Calu3 (cell line): ENCODE measurements around the gene PIGB. TPM values are rescaled to one million over a fixed set of nuclear protein-coding genes. Genes with fewer than 3 reads are reported as not detected.

Experiments used
- BruUV-seq: library from RNA; stranded (reverse); fragments of 400-500 nt; replicated peaks from 2 replicates; lab custom pipeline; 2021; lab: Mats Ljungman, UMichigan
- CTCF ChIA-PET: fragments of 300-600 bp; sonication (Branson Sonifier 250); formaldehyde crosslinking; loops from one replicate; lab custom pipeline; 2022; ENCODE audit warnings: antibody characterized with exemption; lab: Charles Lee
- DNase-seq: peaks from one replicate; pipeline ENCODE4 v3.0.0; 2022
- H3K27ac Mint-ChIP-seq: one replicate; pipeline ENCODE4 v1.8.0; 2022; ENCODE audit warnings: mixed read lengths; ENCODE audit not compliant: unreplicated experiment
- H3K27me3 Mint-ChIP-seq: one replicate; pipeline ENCODE4 v1.8.0; 2022; ENCODE audit warnings: mixed read lengths; ENCODE audit not compliant: unreplicated experiment
- H3K36me3 Mint-ChIP-seq: one replicate; pipeline ENCODE4 v1.8.0; 2022; ENCODE audit warnings: mild to moderate bottlenecking, moderate library complexity, mixed read lengths; ENCODE audit not compliant: insufficient read depth, unreplicated experiment
- H3K4me1 Mint-ChIP-seq: one replicate; pipeline ENCODE4 v1.8.0; 2022; ENCODE audit warnings: mild to moderate bottlenecking, low read depth, mixed read lengths; ENCODE audit not compliant: unreplicated experiment
- H3K4me3 Mint-ChIP-seq: one replicate; pipeline ENCODE4 v1.8.0; 2022; ENCODE audit warnings: mild to moderate bottlenecking, low read depth, moderate library complexity, mixed read lengths; ENCODE audit not compliant: unreplicated experiment
- H3K9me3 Mint-ChIP-seq: one replicate; pipeline ENCODE4 v1.8.0; 2022; ENCODE audit warnings: low read depth, mixed read lengths; ENCODE audit not compliant: unreplicated experiment
- intact Hi-C: fragments of 100-400 bp; cut with micrococcal nuclease; formaldehyde crosslinking; loops from one replicate; pipeline ENCODE4 v1.10.0; 2022; ENCODE audit not compliant: unreplicated experiment
- microRNA-seq: library from miRNA; unstranded; fragments of <30 nt; microRNA quantifications from one replicate; pipeline ENCODE4 v1.2.0, GENCODE V29; 2022
- total RNA-seq: library from RNA; stranded (reverse); gene quantifications from 2 replicates; pipeline ENCODE4 v1.2.3, GENCODE V29; 2022
- TF ChIP-seq, protein P1 (sequence below): fragments of 200-600 bp; IDR thresholded peaks from one replicate; pipeline ENCODE4 v1.8.0; 2022; ENCODE audit warnings: antibody characterized with exemption; ENCODE audit not compliant: unreplicated experiment

PIGB gene
- total RNA-seq, 1 experiment from 2014 or later = 23.5 TPM

GRCh38 chr15:55402707-55403106 is 83.7 kb downstream of the PIGB start:
- Mint-ChIP-seq H3K27me3 (no peaks in the 10 kb centered on the region), H3K9me3 (no peaks in the 10 kb centered on the region), H3K36me3 (peaks cover 27% of the 10 kb centered on the region), H3K4me1 (peaks cover 32% of the 10 kb centered on the region), H3K27ac (peak overlapping the region; percentile 100), H3K4me3 (peak overlapping the region; percentile 47)
- intact Hi-C loops = no loop called here
- DNase-seq = no peak
- TF ChIP-seq, protein P1, sequence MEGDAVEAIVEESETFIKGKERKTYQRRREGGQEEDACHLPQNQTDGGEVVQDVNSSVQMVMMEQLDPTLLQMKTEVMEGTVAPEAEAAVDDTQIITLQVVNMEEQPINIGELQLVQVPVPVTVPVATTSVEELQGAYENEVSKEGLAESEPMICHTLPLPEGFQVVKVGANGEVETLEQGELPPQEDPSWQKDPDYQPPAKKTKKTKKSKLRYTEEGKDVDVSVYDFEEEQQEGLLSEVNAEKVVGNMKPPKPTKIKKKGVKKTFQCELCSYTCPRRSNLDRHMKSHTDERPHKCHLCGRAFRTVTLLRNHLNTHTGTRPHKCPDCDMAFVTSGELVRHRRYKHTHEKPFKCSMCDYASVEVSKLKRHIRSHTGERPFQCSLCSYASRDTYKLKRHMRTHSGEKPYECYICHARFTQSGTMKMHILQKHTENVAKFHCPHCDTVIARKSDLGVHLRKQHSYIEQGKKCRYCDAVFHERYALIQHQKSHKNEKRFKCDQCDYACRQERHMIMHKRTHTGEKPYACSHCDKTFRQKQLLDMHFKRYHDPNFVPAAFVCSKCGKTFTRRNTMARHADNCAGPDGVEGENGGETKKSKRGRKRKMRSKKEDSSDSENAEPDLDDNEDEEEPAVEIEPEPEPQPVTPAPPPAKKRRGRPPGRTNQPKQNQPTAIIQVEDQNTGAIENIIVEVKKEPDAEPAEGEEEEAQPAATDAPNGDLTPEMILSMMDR = no peak
- no TSS peak for BruUV-seq
- CTCF ChIA-PET = interaction anchor here (0.7 to 0.8 kb wide), 2 partner anchors 14 to 289 kb away, joined by 3 to 5 read pairs; no protein-coding TSS in a partner anchor

- TF ChIP-seq, protein P1 = no peak
- H3K9me3 Mint-ChIP-seq = no peaks in the 10 kb centered on the region
- H3K4me1 Mint-ChIP-seq = peaks cover 32% of the 10 kb centered on the region
- no peaks in the 10 kb centered on the region for H3K27me3 Mint-ChIP-seq
- peak overlapping the region; percentile 47 for H3K4me3 Mint-ChIP-seq
- peaks cover 34% of the 10 kb centered on the region for H3K36me3 Mint-ChIP-seq
- BruUV-seq = no TSS peak
- H3K27ac Mint-ChIP-seq = peak overlapping the region; percentile 100
- intact Hi-C loops = no loop called here
- CTCF ChIA-PET = interaction anchor here (0.8 kb wide), 1 partner anchor 290 kb away, joined by 3 read pairs; no protein-coding TSS in a partner anchor
- no peak for DNase-seq
Measured at GRCh38 chr15:55403531-55403930, 84.5 kb downstream of the PIGB start.

Small RNA genes within 50 kb of the gene (microRNA-seq; reads per million reads assigned to microRNA genes)
- 135 reads per million, percentile 69 among the genes with 10 or more reads in this experiment for gene MIR628

Other genes starting within 250 kb of the PIGB start
- gene RSL24D1, start 122.3 kb upstream of the PIGB start, total RNA-seq = 82.1 and 93.3 TPM in 2 replicates
- gene RAB27A, start 29.4 kb upstream of the PIGB start, total RNA-seq = 25.1 and 28.9 TPM in 2 replicates
- 16.6 and 17.1 TPM in 2 replicates for gene PIGBOS1, start 99 bp upstream of the PIGB start, total RNA-seq
- gene CCPG1, start 89.1 kb downstream of the PIGB start, total RNA-seq = 54.5 and 54.6 TPM in 2 replicates
- 2.9 and 3.1 TPM in 2 replicates for gene PIERCE2, start 89.3 kb downstream of the PIGB start, total RNA-seq
- 1.7 and 3.3 TPM in 2 replicates for gene DNAAF4, start 189.0 kb downstream of the PIGB start, total RNA-seq